OCI-LY1 (cell line): ENCODE measurements around the gene DIPK1B.

Source experiments
- EZH2 ChIP-seq: fragments of 200-600 bp; sonication (generic), shearing (Covaris generic); IDR thresholded peaks from 2 replicates; pipeline ENCODE4 v1.8.0; 2017; ENCODE audit warnings: borderline replicate concordance, mixed run types, mild to moderate bottlenecking, antibody characterized with exemption, low read length, moderate library complexity, mixed read lengths
- TF ChIP-seq, protein P1 (sequence below): fragments of 200-600 bp; sonication (generic), shearing (Covaris generic); IDR thresholded peaks from 2 replicates; pipeline ENCODE4 v1.5.1; 2017; ENCODE audit warnings: mild to moderate bottlenecking, antibody characterized with exemption, low read length, moderate library complexity, mixed read lengths

GRCh38 chr9:136748666-136749611 is 36.6 kb downstream of the DIPK1B start:
- TF ChIP-seq, protein P1, sequence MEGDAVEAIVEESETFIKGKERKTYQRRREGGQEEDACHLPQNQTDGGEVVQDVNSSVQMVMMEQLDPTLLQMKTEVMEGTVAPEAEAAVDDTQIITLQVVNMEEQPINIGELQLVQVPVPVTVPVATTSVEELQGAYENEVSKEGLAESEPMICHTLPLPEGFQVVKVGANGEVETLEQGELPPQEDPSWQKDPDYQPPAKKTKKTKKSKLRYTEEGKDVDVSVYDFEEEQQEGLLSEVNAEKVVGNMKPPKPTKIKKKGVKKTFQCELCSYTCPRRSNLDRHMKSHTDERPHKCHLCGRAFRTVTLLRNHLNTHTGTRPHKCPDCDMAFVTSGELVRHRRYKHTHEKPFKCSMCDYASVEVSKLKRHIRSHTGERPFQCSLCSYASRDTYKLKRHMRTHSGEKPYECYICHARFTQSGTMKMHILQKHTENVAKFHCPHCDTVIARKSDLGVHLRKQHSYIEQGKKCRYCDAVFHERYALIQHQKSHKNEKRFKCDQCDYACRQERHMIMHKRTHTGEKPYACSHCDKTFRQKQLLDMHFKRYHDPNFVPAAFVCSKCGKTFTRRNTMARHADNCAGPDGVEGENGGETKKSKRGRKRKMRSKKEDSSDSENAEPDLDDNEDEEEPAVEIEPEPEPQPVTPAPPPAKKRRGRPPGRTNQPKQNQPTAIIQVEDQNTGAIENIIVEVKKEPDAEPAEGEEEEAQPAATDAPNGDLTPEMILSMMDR = no peak
- TF ChIP-seq EZH2 = no peak
